Fibroblast of lung (primary cell): ENCODE measurements around the gene YIPF6. TPM values are rescaled to one million over a fixed set of nuclear protein-coding genes. Genes with fewer than 3 reads are reported as not detected.

Source experiments
- DNase-seq, 2 donors: peaks; one replicate each; pipeline versions ENCODE4 v3.0.0 to v3.0.0-alpha.2; 2010; ENCODE audit warnings: low read depth in 2 of 2
- H2AFZ ChIP-seq: 2 replicates; pipeline ENCODE4 v1.5.1; 2012; ENCODE audit warnings: low read length, control low read depth, inconsistent platforms
- H3K27ac ChIP-seq: 2 replicates; pipeline ENCODE4 v1.5.1; 2011; ENCODE audit warnings: low read length, control low read depth; ENCODE audit not compliant: insufficient read depth
- H3K27me3 ChIP-seq: 2 replicates; pipeline ENCODE4 v1.5.1; 2011; ENCODE audit warnings: mild to moderate bottlenecking, low read length; ENCODE audit not compliant: control insufficient read depth, insufficient read depth
- H3K36me3 ChIP-seq: 2 replicates; pipeline ENCODE4 v1.5.1; 2011; ENCODE audit warnings: low read length; ENCODE audit not compliant: control insufficient read depth, insufficient read depth
- H3K4me1 ChIP-seq: 2 replicates; pipeline ENCODE4 v1.5.1; 2011; ENCODE audit warnings: low read length; ENCODE audit not compliant: control insufficient read depth, insufficient read depth; ENCODE audit errors: extremely low read depth
- H3K4me2 ChIP-seq: 2 replicates; pipeline ENCODE4 v1.5.1; 2011; ENCODE audit warnings: low read length, control low read depth; ENCODE audit not compliant: insufficient read depth; ENCODE audit errors: extremely low read depth
- H3K4me3 ChIP-seq, 4 experiments: fragments of 200-600 bp in 1 of 4; sonication (generic) in 1 of 4; replicated peaks in 1 of 4; 2 replicates each; pipeline ENCODE4 v1.5.1; 2011 to 2016; ENCODE audit warnings: low read length in 4 of 4, low read depth in 3 of 4, mild to moderate bottlenecking in 3 of 4, control low read depth in 2 of 4, inconsistent platforms in 1 of 4, mixed read lengths in 1 of 4; ENCODE audit not compliant: insufficient read depth in 1 of 4; ENCODE audit errors: control extremely low read depth in 1 of 4
- H3K79me2 ChIP-seq: 2 replicates; pipeline ENCODE4 v1.5.1; 2012; ENCODE audit warnings: mild to moderate bottlenecking, low read length, inconsistent platforms; ENCODE audit not compliant: control insufficient read depth, insufficient read depth
- H3K9ac ChIP-seq: 2 replicates; pipeline ENCODE4 v1.5.1; 2011; ENCODE audit warnings: mild to moderate bottlenecking, low read length, control low read depth; ENCODE audit not compliant: insufficient read depth
- H3K9me3 ChIP-seq: 2 replicates; pipeline ENCODE4 v1.5.1; 2012; ENCODE audit warnings: low read depth, low read length; ENCODE audit not compliant: control insufficient read depth, insufficient read depth
- H4K20me1 ChIP-seq: 2 replicates; pipeline ENCODE4 v1.5.1; 2011; ENCODE audit warnings: low read length; ENCODE audit not compliant: control insufficient read depth, insufficient read depth; ENCODE audit errors: extremely low read depth
- CTCF ChIP-seq, 2 donors: IDR thresholded peaks in 1 of 2; conservative IDR thresholded peaks in 1 of 2; 1 replicate in 1 of 2; 2 replicates in 1 of 2; pipeline ENCODE4 v1.5.1; 2011 to 2012; ENCODE audit warnings: low read length in 2 of 2, control low read depth in 1 of 2, inconsistent platforms in 1 of 2, low read depth in 1 of 2, mild to moderate bottlenecking in 1 of 2
- EZH2 ChIP-seq: IDR thresholded peaks from 2 replicates; pipeline ENCODE4 v1.5.1; 2012; ENCODE audit warnings: low read length, control low read depth, mild to moderate bottlenecking; ENCODE audit errors: missing control alignments
- polyA plus RNA-seq, 2 donors: library from polyadenylated mRNA; depleted of rRNA in 1 of 2; stranded (reverse) in 1 of 2; unstranded in 1 of 2; fragments of >200 nt; gene quantifications; 2 replicates each; pipeline ENCODE4 v1.2.1, GENCODE V29; 2011 to 2012; ENCODE audit warnings: missing spikeins in 1 of 2
- total RNA-seq: library from RNA; depleted of rRNA; stranded (reverse); fragments of >200 nt; gene quantifications from 2 replicates; pipeline ENCODE4 v1.2.1, GENCODE V29; 2014

The YIPF6 gene
- total and polyA plus RNA-seq, 2 donors (not counting 1 experiment from before 2014, with no cell fraction given): 25.8 to 28.7 TPM

GRCh38 chrX:68455151-68455510, 43.7 kb upstream of the YIPF6 start:
- no peak for DNase-seq
- H4K20me1 ChIP-seq: no peaks in the 10 kb centered on the region
- no peak overlapping the region for H3K4me2 ChIP-seq
- H3K4me1 ChIP-seq: no peaks in the 10 kb centered on the region
- H3K9ac ChIP-seq: no peak overlapping the region
- H2AFZ ChIP-seq: no peak overlapping the region
- TF ChIP-seq CTCF (conservative IDR thresholded peaks at IDR 0.05 in 1 of 2, IDR thresholded peaks at IDR 0.05 in 1 of 2; ENCODE audit: low read depth in 1 of 2, low read length in 2 of 2) (no peak), EZH2 (no peak)
- no peaks in the 10 kb centered on the region for H3K36me3 ChIP-seq
- H3K79me2 ChIP-seq: no peaks in the 10 kb centered on the region
- no peaks in the 10 kb centered on the region for H3K27me3 ChIP-seq
- H3K9me3 ChIP-seq: no peaks in the 10 kb centered on the region
- no peak overlapping the region for H3K27ac ChIP-seq
- no peak overlapping the region for H3K4me3 ChIP-seq

GRCh38 chrX:68461093-68461492, 37.8 kb upstream of the YIPF6 start:
- Histone ChIP-seq H3K4me2 (no peak overlapping the region), H3K27ac (no peak overlapping the region)

GRCh38 chrX:68461576-68461975, 37.3 kb upstream of the YIPF6 start:
- Histone ChIP-seq H3K9me3 (no peaks in the 10 kb centered on the region), H2AFZ (no peak overlapping the region), H3K36me3 (no peaks in the 10 kb centered on the region), H3K79me2 (no peaks in the 10 kb centered on the region), H3K4me3 (no peak overlapping the region), H3K27me3 (no peaks in the 10 kb centered on the region), H3K9ac (no peak overlapping the region), H3K4me1 (peaks cover 2% of the 10 kb centered on the region), H3K27ac (no peak overlapping the region), H3K4me2 (no peak overlapping the region), H4K20me1 (no peaks in the 10 kb centered on the region)
- DNase-seq: peak in 1 of 2 donors; percentile 13
- TF ChIP-seq CTCF (conservative IDR thresholded peaks at IDR 0.05 in 1 of 2, IDR thresholded peaks at IDR 0.05 in 1 of 2; ENCODE audit: low read depth in 1 of 2, low read length in 2 of 2): no peak
- TF ChIP-seq EZH2: no peak

More at GRCh38 chrX:68461093-68461492, 37.8 kb upstream of the YIPF6 start:
- H3K9me3 ChIP-seq: no peaks in the 10 kb centered on the region
- no peaks in the 10 kb centered on the region for H3K36me3 ChIP-seq
- H2AFZ ChIP-seq: no peak overlapping the region
- H3K27me3 ChIP-seq: no peaks in the 10 kb centered on the region
- no peaks in the 10 kb centered on the region for H4K20me1 ChIP-seq
- H3K4me1 ChIP-seq: peaks cover 2% of the 10 kb centered on the region
- no peak for DNase-seq
- H3K9ac ChIP-seq: no peak overlapping the region
- H3K79me2 ChIP-seq: no peaks in the 10 kb centered on the region
- no peak overlapping the region for H3K4me3 ChIP-seq
- TF ChIP-seq EZH2 (no peak), CTCF (conservative IDR thresholded peaks at IDR 0.05 in 1 of 2, IDR thresholded peaks at IDR 0.05 in 1 of 2; ENCODE audit: low read depth in 1 of 2, low read length in 2 of 2) (no peak)
